ENCODE data around the gene KCNJ5.

KCNJ5 gene

GRCh38 chr11:128921793-128922192 lies 30.6 kb downstream of the KCNJ5 start:
- TF ChIP-seq TOX (CRISPR knock-in tag; IDR thresholded peaks at IDR 0.05; ENCODE audit: borderline replicate concordance), result no peak
- no peak for TF ChIP-seq CSRNP3 (CRISPR knock-in tag; IDR thresholded peaks at IDR 0.05)
- no peak for TF ChIP-seq CREB5 (CRISPR knock-in tag; IDR thresholded peaks at IDR 0.05; ENCODE audit: low read depth)
- no peak for TF ChIP-seq CSDC2 (CRISPR knock-in tag; IDR thresholded peaks at IDR 0.05)
- no peak for TF ChIP-seq POU6F1 (CRISPR knock-in tag; IDR thresholded peaks at IDR 0.05; ENCODE audit: borderline replicate concordance, low read depth)
- no peak for TF ChIP-seq ZFP30 (CRISPR knock-in tag; IDR thresholded peaks at IDR 0.05)
- TF ChIP-seq SNAI2 (CRISPR knock-in tag; IDR thresholded peaks at IDR 0.05), result no peak
- no peak for TF ChIP-seq OSR1 (CRISPR knock-in tag; IDR thresholded peaks at IDR 0.05)
- no peak for TF ChIP-seq ESRRG (CRISPR knock-in tag; IDR thresholded peaks at IDR 0.05)
- TF ChIP-seq TCF4 (CRISPR knock-in tag; IDR thresholded peaks at IDR 0.05; ENCODE audit: borderline replicate concordance), result no peak
- TF ChIP-seq GLIS3 (CRISPR knock-in tag; IDR thresholded peaks at IDR 0.05), result no peak
- TF ChIP-seq PATZ1 (CRISPR knock-in tag; IDR thresholded peaks at IDR 0.05; ENCODE audit: borderline replicate concordance), result no peak
- no peak for TF ChIP-seq TSHZ2 (CRISPR knock-in tag; IDR thresholded peaks at IDR 0.05)
- no peak for TF ChIP-seq ZC3H10 (CRISPR knock-in tag; IDR thresholded peaks at IDR 0.05)
- TF ChIP-seq RARB (CRISPR knock-in tag; IDR thresholded peaks at IDR 0.05), result no peak
- TF ChIP-seq PPARA (CRISPR knock-in tag; IDR thresholded peaks at IDR 0.05; ENCODE audit: borderline replicate concordance), result no peak
- TF ChIP-seq ARNTL (CRISPR knock-in tag; IDR thresholded peaks at IDR 0.05; ENCODE audit: borderline replicate concordance, low read depth), result no peak
- no peak for TF ChIP-seq ZNF565 (CRISPR knock-in tag; conservative IDR thresholded peaks at IDR 0.05; ENCODE audit: low read depth)
- TF ChIP-seq ZNF8 (CRISPR knock-in tag; IDR thresholded peaks at IDR 0.05), result no peak
- ATAC-seq, result no peak

GRCh38 chr11:128924104-128924503 lies 32.9 kb downstream of the KCNJ5 start:
- no peak for ATAC-seq
- TF ChIP-seq CSDC2 (CRISPR knock-in tag; IDR thresholded peaks at IDR 0.05), result no peak
- TF ChIP-seq ESRRG (CRISPR knock-in tag; IDR thresholded peaks at IDR 0.05), result no peak
- TF ChIP-seq OSR1 (CRISPR knock-in tag; IDR thresholded peaks at IDR 0.05), result no peak
- no peak for TF ChIP-seq ISL1 (CRISPR knock-in tag; IDR thresholded peaks at IDR 0.05)
- no peak for TF ChIP-seq ZNF70 (CRISPR knock-in tag; IDR thresholded peaks at IDR 0.05)

GRCh38 chr11:128924510-128925249 lies 33.5 kb downstream of the KCNJ5 start:
- no peak for ATAC-seq
- TF ChIP-seq ZNF8 (CRISPR knock-in tag; IDR thresholded peaks at IDR 0.05), result no peak
